Heart left ventricle (tissue), 16 donors: ENCODE measurements around the gene LDLRAD1. TPM values are rescaled to one million over a fixed set of nuclear protein-coding genes. Genes with fewer than 3 reads are reported as not detected.

Source experiments
- ATAC-seq, 4 donors: fragments of 200-7000 bp; cut with Tn5 transposase; one replicate each; pipeline ENCODE4 v1.9.1; 2020 to 2022; ENCODE audit warnings: moderate library complexity in 4 of 4, mild to moderate bottlenecking in 3 of 4, moderate number of reproducible peaks in 1 of 4
- DNase-seq, 5 donors: peaks; one replicate each; pipeline ENCODE4 v3.0.0-alpha.2; 2020
- H3K27ac ChIP-seq, 12 donors: fragments of 200-600 bp; sonication (generic) in 4 of 12; one replicate each; pipeline versions ENCODE4 v1.5.0 to v1.8.0; 2016 to 2022; ENCODE audit warnings: mild to moderate bottlenecking in 2 of 12
- H3K27me3 ChIP-seq, 9 donors: fragments of 200-600 bp; sonication (generic) in 2 of 9; one replicate each; pipeline versions ENCODE4 v1.5.1 to v1.8.0; 2016 to 2022; ENCODE audit warnings: mild to moderate bottlenecking in 3 of 9
- H3K36me3 ChIP-seq, 9 donors: fragments of 200-600 bp; sonication (generic) in 2 of 9; one replicate each; pipeline versions ENCODE4 v1.5.0 to v1.8.0; 2018 to 2022; ENCODE audit warnings: mild to moderate bottlenecking in 2 of 9
- H3K4me1 ChIP-seq, 12 donors: fragments of 200-600 bp; sonication (generic) in 4 of 12; one replicate each; pipeline versions ENCODE4 v1.5.0 to v1.8.0; 2016 to 2022; ENCODE audit warnings: mild to moderate bottlenecking in 3 of 12
- H3K4me3 ChIP-seq, 12 donors: fragments of 200-600 bp; sonication (generic) in 4 of 12; one replicate each; pipeline versions ENCODE4 v1.5.0 to v1.8.0; 2017 to 2022; ENCODE audit warnings: mild to moderate bottlenecking in 9 of 12, moderate library complexity in 4 of 12
- H3K9me3 ChIP-seq, 12 donors: fragments of 200-600 bp; sonication (generic) in 4 of 12; one replicate each; pipeline versions ENCODE4 v1.5.0 to v1.8.0; 2016 to 2022; ENCODE audit warnings: mild to moderate bottlenecking in 1 of 12
- CTCF ChIP-seq, 12 donors: fragments of 200-600 bp; sonication (generic) in 4 of 12; IDR thresholded peaks; one replicate each; pipeline versions ENCODE4 v1.5.0 to v1.8.0; 2018 to 2022; ENCODE audit warnings: antibody characterized with exemption in 12 of 12, mild to moderate bottlenecking in 5 of 12
- POLR2A ChIP-seq, 2 donors: fragments of 450-650 bp; IDR thresholded peaks; one replicate each; pipeline ENCODE4 v1.6.1; 2017; ENCODE audit warnings: antibody characterized with exemption in 2 of 2, mild to moderate bottlenecking in 2 of 2, moderate library complexity in 2 of 2
- WGBS, 4 donors: extraction: QIAGEN DNeasy Blood & Tissue Kit in 2 of 4; methylation state at CpG; one replicate each; pipeline versions ENCODE4 v1.1.5 to v1.1.7; 2013 to 2018; 5-methylcytosine and 5-hydroxymethylcytosine counted together
- intact Hi-C, 10 donors: fragments of 100-400 bp; cut with DNase I; formaldehyde crosslinking; loops; one replicate each; pipeline versions ENCODE4 v1.11.1 to v1.14.2; 2022
- microRNA-seq, 4 donors: library from miRNA; unstranded; fragments of <30 nt; microRNA quantifications; one replicate each; pipeline versions ENCODE4 to v1.2.0, GENCODE V29; 2017 to 2020
- polyA plus RNA-seq, 2 donors: library from polyadenylated mRNA; stranded (reverse); fragments of 200-250 nt; gene quantifications; one replicate each; pipeline ENCODE4 v1.2.3, GENCODE V29; 2013
- total RNA-seq, 9 donors: library from RNA; depleted of rRNA in 2 of 9; stranded (reverse); fragments of >200 nt in 2 of 9; fragmentation: NEBNext Ultra II Directional in 3 of 9; extraction: Animal tissue kit (Norgen Biotek cat#: 25700) in 3 of 9; gene quantifications; one replicate each; pipeline versions ENCODE4 v1.1.0 to v1.2.4, GENCODE V29; 2016 to 2023
- donor health status: ischemic (EF 13 %, LVEDD 7.1; RV severe dilation, severe dysfunction).
- donor health status: healthy with polysubstance abuse.
- donor health status: DM: no; HTN: yes; CAD: no.
- donor health status: DM: no; HTN: no; CAD: no.
- donor health status: ischemic (EF 25% LVEDD 6.9; RV normal size, moderate dysfunction).
- donor health status: ischemic (EF 25% LVEDD 5.7; RV mildly dilated, moderate dysfunction).
- donor health status: healthy.
- donor health status: DM: yes; HTN: yes; CAD: no.
- donor health status: ischemic (EF 35%, LVEDD 5.7; RV mildly dilated, moderate dysfunction).
- donor health status: nonischemic (EF 11% LVEDD 7.7; RV severe dilation, severe dysfunction).
- donor health status: DM: yes; HTN: yes; CAD: no.
- donor health status: PGD.
- donor health status: ischemic (EF 29% LVEDD 5.4; RV normal size, mild dysfunction).
- donor health status: nonischemic (EF 23%, LVEDD 6.1; RV moderate dilation, normal function).

The LDLRAD1 gene
- total and polyA plus RNA-seq, 11 donors: not detected

- TF ChIP-seq POLR2A (IDR thresholded peaks at IDR 0.05) (no peak), CTCF (IDR thresholded peaks at IDR 0.05) (no peak)
- H3K9me3 ChIP-seq: no peaks in the 10 kb centered on the region
- 86 to 89% (median 87%) methylated on average over 4 of the region's 4 CpGs for WGBS, 4 donors
- H3K4me1 ChIP-seq: peaks cover 0 to 6% (median 0%) of the 10 kb centered on the region in 12 donors
- intact Hi-C loops: loop anchor here in 1 of 10 donors (5.0 kb wide), 2 partner anchors 86 to 101 kb away; no protein-coding TSS in a partner anchor
- DNase-seq (no peak), ATAC-seq (no peak)
- peaks cover 0 to 100% (median 90%) of the 10 kb centered on the region in 9 donors for H3K36me3 ChIP-seq
- no peaks in the 10 kb centered on the region for H3K27me3 ChIP-seq
- H3K4me3 ChIP-seq: no peak overlapping the region
- no peak overlapping the region for H3K27ac ChIP-seq
These were observed 54.5 kb downstream of the LDLRAD1 start for GRCh38 chr1:53963460-53963859.

- Histone ChIP-seq H3K27ac (no peak overlapping the region), H3K36me3 (peaks cover 0 to 99% (median 89%) of the 10 kb centered on the region in 9 donors), H3K4me1 (peaks cover 0 to 7% (median 2%) of the 10 kb centered on the region in 12 donors), H3K27me3 (no peaks in the 10 kb centered on the region), H3K4me3 (no peak overlapping the region), H3K9me3 (no peaks in the 10 kb centered on the region)
- DNase-seq (no peak), ATAC-seq (no peak)
- no peak for TF ChIP-seq POLR2A (IDR thresholded peaks at IDR 0.05)
- TF ChIP-seq CTCF (IDR thresholded peaks at IDR 0.05): no peak
- 93 to 96% (median 95%) methylated on average over 4 of the region's 4 CpGs for WGBS, 4 donors
- intact Hi-C loops: loop anchor here in 1 of 10 donors (5.0 kb wide), 2 partner anchors 85 to 100 kb away; no protein-coding TSS in a partner anchor
These were observed 55.6 kb downstream of the LDLRAD1 start for GRCh38 chr1:53962395-53962794.

DNA sequence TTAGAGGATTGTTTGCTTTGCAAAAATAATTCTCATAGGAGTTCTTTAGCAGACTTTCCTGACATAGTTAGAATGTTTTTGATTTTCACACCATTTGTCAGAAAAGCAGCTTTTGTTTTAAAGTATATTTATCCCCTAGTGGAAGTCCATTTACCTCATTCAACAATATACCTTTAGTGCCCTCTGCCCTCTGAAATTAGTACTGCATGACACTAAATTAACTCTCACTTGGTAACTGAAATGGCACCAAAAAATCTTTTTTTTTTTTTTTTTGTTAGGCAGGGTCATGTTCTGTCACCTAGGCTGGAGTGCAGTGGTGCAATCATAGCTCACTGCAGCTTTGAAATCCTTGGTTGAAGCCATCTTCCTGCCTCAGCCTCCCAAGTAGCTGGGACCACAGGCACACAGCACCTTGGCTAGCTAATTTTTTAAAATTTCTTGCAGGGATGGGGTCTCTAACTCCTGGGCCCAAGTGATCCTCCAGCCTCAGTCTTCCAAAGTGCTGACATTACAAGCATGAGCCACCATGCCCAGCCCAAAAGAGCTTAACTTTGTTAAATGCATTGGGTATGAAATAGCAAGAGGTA lies 58.2 kb downstream of the LDLRAD1 start:
- Histone ChIP-seq H3K27ac (no peak overlapping the region), H3K4me3 (no peak overlapping the region), H3K36me3 (peaks cover 0 to 89% (median 81%) of the 10 kb centered on the region in 9 donors), H3K27me3 (no peaks in the 10 kb centered on the region), H3K4me1 (peaks cover 0 to 19% (median 7%) of the 10 kb centered on the region in 12 donors), H3K9me3 (no peaks in the 10 kb centered on the region)
- TF ChIP-seq POLR2A (IDR thresholded peaks at IDR 0.05): no peak
- peak; percentile 35 to 67 (median 48) for TF ChIP-seq CTCF (IDR thresholded peaks at IDR 0.05)
- intact Hi-C loops: loop anchor here in 5 of 10 donors (5.0 kb wide), 2 partner anchors 82 to 97 kb away; no protein-coding TSS in a partner anchor
- DNase-seq: no peak
- ATAC-seq: no peak

Small RNA genes lying within 50 kb of the gene (microRNA-seq; reads per million reads assigned to microRNA genes)
- 0.77 to 2.2 (median 1.1) reads per million in 4 donors for gene MIR4781

Other genes starting within 250 kb of the LDLRAD1 start
- 1 to 10 TPM; 4.3 to 8.1 (median 6.5) TPM for gene NDC1, start 179.9 kb downstream of the LDLRAD1 start, total RNA-seq
- 1 to 10 TPM; 1.6 to 9.4 TPM for gene NDC1, start 179.9 kb downstream of the LDLRAD1 start, polyA plus RNA-seq
- 10 to 100 TPM; 11.2 to 23.5 (median 14.4) TPM for gene YIPF1, start 128.4 kb downstream of the LDLRAD1 start, total RNA-seq
- 10 to 100 TPM in 1 of 2 donors, 1 to 10 TPM in 1; 8.7 to 29.5 TPM for gene YIPF1, start 128.4 kb downstream of the LDLRAD1 start, polyA plus RNA-seq
- not detected for gene DIO1, start 124.0 kb downstream of the LDLRAD1 start, total RNA-seq
- not detected for gene DIO1, start 124.0 kb downstream of the LDLRAD1 start, polyA plus RNA-seq
- 10 to 100 TPM in 6 of 9 donors, 1 to 10 TPM in 3; 6.5 to 17.6 (median 12.3) TPM for gene IFT25, start 72.5 kb downstream of the LDLRAD1 start, total RNA-seq
- gene IFT25, start 72.5 kb downstream of the LDLRAD1 start, polyA plus RNA-seq: 10 to 100 TPM; 10.6 to 11.6 TPM
- gene LRRC42, start 71.8 kb downstream of the LDLRAD1 start, total RNA-seq: 10 to 100 TPM; 10.9 to 18.5 (median 14.3) TPM
- gene LRRC42, start 71.8 kb downstream of the LDLRAD1 start, polyA plus RNA-seq: 10 to 100 TPM in 1 of 2 donors, 1 to 10 TPM in 1; 3.7 to 18.2 TPM
- 100 to 1,000 TPM; 193 to 496 (median 352) TPM for gene TMEM59, start 35.0 kb upstream of the LDLRAD1 start, total RNA-seq
- gene TMEM59, start 35.0 kb upstream of the LDLRAD1 start, polyA plus RNA-seq: 100 to 1,000 TPM; 124 to 254 TPM
- gene TCEANC2, start 35.4 kb upstream of the LDLRAD1 start, total RNA-seq: 1 to 10 TPM; 3.0 to 6.6 (median 4.6) TPM
- 1 to 10 TPM; 2.4 to 2.5 TPM for gene TCEANC2, start 35.4 kb upstream of the LDLRAD1 start, polyA plus RNA-seq
- gene CDCP2, start 134.8 kb upstream of the LDLRAD1 start, total RNA-seq: under 1 TPM in 1 of 9 donors, not detected in 8; 0.29 TPM
- not detected for gene CDCP2, start 134.8 kb upstream of the LDLRAD1 start, polyA plus RNA-seq
- 1 to 10 TPM; 2.8 to 7.5 (median 4.4) TPM for gene CYB5RL, start 181.8 kb upstream of the LDLRAD1 start, total RNA-seq
- gene CYB5RL, start 181.8 kb upstream of the LDLRAD1 start, polyA plus RNA-seq: 1 to 10 TPM; 2.2 to 2.7 TPM
- gene MRPL37, start 182.0 kb upstream of the LDLRAD1 start, total RNA-seq: 100 to 1,000 TPM in 2 of 9 donors, 10 to 100 TPM in 7; 75.6 to 122 (median 89.3) TPM
- 10 to 100 TPM; 46.7 to 78.1 TPM for gene MRPL37, start 182.0 kb upstream of the LDLRAD1 start, polyA plus RNA-seq